Prostate gland (tissue), 2 donors: ENCODE data around the gene PTPRD.

Experiments used
- CTCF ChIP-seq, 4 experiments: fragments of 200-600 bp in 2 of 4; fragments of 450-650 bp in 2 of 4; sonication (generic) in 2 of 4; IDR thresholded peaks; 1 replicate in 3 of 4; 2 replicates in 1 of 4; pipeline ENCODE4 v1.5.1; 2016 to 2019; ENCODE audit warnings: antibody characterized with exemption in 4 of 4, mild to moderate bottlenecking in 2 of 4, moderate library complexity in 2 of 4
- POLR2A ChIP-seq: fragments of 450-650 bp; IDR thresholded peaks from one replicate; pipeline ENCODE4 v1.6.1; 2016; ENCODE audit warnings: antibody characterized with exemption, mild to moderate bottlenecking

GRCh38 chr9:9874270-9874669, 738.5 kb downstream of the PTPRD start:
- TF ChIP-seq POLR2A (no peak), CTCF (IDR thresholded peaks at IDR 0.05) (no peak)
